HG02642 (cell line): ENCODE data around the gene TUBGCP4.
"Not testable (repeated sequence)": the region's sequence is repeated elsewhere in the genome, so short reads cannot be mapped to it uniquely, and the experiment has no call there.

ENCODE experiments used
- ATAC-seq: cut with Tn5 transposase; IDR thresholded peaks from one replicate; pipeline ENCODE4 v1.9.1; 2021; ENCODE audit warnings: mild to moderate bottlenecking; ENCODE audit not compliant: unreplicated experiment, poor library complexity

The TUBGCP4 gene

GRCh38 chr15:43393592-43393991 lies 22.7 kb downstream of the TUBGCP4 start:
- ATAC-seq = not testable (repeated sequence)

- ATAC-seq = no peak
These were observed 31.4 kb downstream of the TUBGCP4 start for GRCh38 chr15:43402255-43402654.

GRCh38 chr15:43403616-43404015 lies 32.7 kb downstream of the TUBGCP4 start:
- no peak for ATAC-seq

- ATAC-seq = no peak
These were observed 33.2 kb downstream of the TUBGCP4 start for GRCh38 chr15:43404130-43404529.

- no peak for ATAC-seq
These were observed 35.3 kb downstream of the TUBGCP4 start for GRCh38 chr15:43406189-43406588.

GRCh38 chr15:43406808-43407207 lies 35.9 kb downstream of the TUBGCP4 start:
- ATAC-seq = no peak

- ATAC-seq = no peak
These were observed 37.9 kb downstream of the TUBGCP4 start for GRCh38 chr15:43408789-43409188.

- no peak for ATAC-seq
These were observed 39.8 kb downstream of the TUBGCP4 start for GRCh38 chr15:43410572-43411214.

GRCh38 chr15:43412096-43412495 lies 41.2 kb downstream of the TUBGCP4 start:
- no peak for ATAC-seq

- no peak for ATAC-seq
These were observed 43.3 kb downstream of the TUBGCP4 start for GRCh38 chr15:43414196-43414595.

- no peak for ATAC-seq
These were observed 49.5 kb downstream of the TUBGCP4 start for GRCh38 chr15:43420435-43420834.

- ATAC-seq = no peak
These were observed 50.0 kb downstream of the TUBGCP4 start for GRCh38 chr15:43420876-43421275.

GRCh38 chr15:43423793-43424192 lies 52.9 kb downstream of the TUBGCP4 start:
- no peak for ATAC-seq

GRCh38 chr15:43429687-43430086 lies 58.8 kb downstream of the TUBGCP4 start:
- no peak for ATAC-seq

GRCh38 chr15:43433165-43433564 lies 62.3 kb downstream of the TUBGCP4 start:
- no peak for ATAC-seq

- no peak for ATAC-seq
These were observed 62.9 kb downstream of the TUBGCP4 start for GRCh38 chr15:43433661-43434303.

- no peak for ATAC-seq
These were observed 63.5 kb downstream of the TUBGCP4 start for GRCh38 chr15:43434446-43434845.

- ATAC-seq = no peak
These were observed 65.5 kb downstream of the TUBGCP4 start for GRCh38 chr15:43436395-43436794.

- ATAC-seq = no peak
These were observed 68.4 kb downstream of the TUBGCP4 start for GRCh38 chr15:43439268-43439667.

GRCh38 chr15:43440721-43441281 lies 69.9 kb downstream of the TUBGCP4 start:
- ATAC-seq = peak; percentile 56

GRCh38 chr15:43441316-43441715 lies 70.4 kb downstream of the TUBGCP4 start:
- no peak for ATAC-seq

- no peak for ATAC-seq
These were observed 75.4 kb downstream of the TUBGCP4 start for GRCh38 chr15:43446344-43446743.
